ENCODE data around the gene MAMDC2. TPM values are rescaled to one million over a fixed set of nuclear protein-coding genes. Genes with fewer than 3 reads are reported as not detected.

Gene MAMDC2
- polyA plus RNA-seq, 1 experiment, result 28.0 TPM

- CTCF ChIA-PET, result no interaction called here
- no peak for TF ChIP-seq CTCF (IDR thresholded peaks at IDR 0.05; ENCODE audit: insufficient read depth, low read depth, low read length)
- POLR2A ChIA-PET, result no interaction called here
- 0 out of 2 replicates have a peak, but pooled peaks cover 2% of the 10 kb centered on the region for H3K36me3 ChIP-seq (ENCODE audit: control insufficient read depth, insufficient read depth, low read length)
- no peaks in the 10 kb centered on the region for H3K27me3 ChIP-seq (ENCODE audit: control insufficient read depth, insufficient read depth, low read length)
- H3K4me3 ChIP-seq (ENCODE audit: low read depth, low read length), result no peak overlapping the region
- DNase-seq (ENCODE audit: low read depth), result no peak
These were observed 61.5 kb downstream of the MAMDC2 start for GRCh38 chr9:70105147-70105546.

DNA sequence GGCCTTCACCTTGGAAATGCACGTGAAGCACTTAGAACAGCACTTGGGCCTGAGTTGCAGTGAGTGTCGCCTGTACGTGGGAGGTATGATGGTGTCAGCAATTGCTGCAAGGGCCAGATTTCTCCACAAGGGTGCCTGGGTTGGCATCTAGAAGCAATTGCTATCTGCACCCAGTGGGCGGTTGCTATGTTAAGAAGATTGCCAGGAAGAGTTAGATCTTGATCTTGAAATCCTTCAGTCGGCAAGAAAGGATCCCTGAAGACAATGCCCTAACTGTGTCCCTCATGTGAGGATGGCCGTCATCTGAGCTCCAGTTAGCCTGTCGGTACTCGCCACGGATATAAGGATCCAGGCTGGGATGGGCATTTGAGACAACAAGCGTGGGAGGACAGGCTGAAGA is 62.9 kb downstream of the MAMDC2 start:
- POLR2A ChIA-PET, result no interaction called here
- DNase-seq (ENCODE audit: low read depth), result no peak
- Histone ChIP-seq H3K4me3 (ENCODE audit: low read depth, low read length) (no peak overlapping the region), H3K36me3 (ENCODE audit: control insufficient read depth, insufficient read depth, low read length) (0 out of 2 replicates have a peak, but pooled peaks cover 2% of the 10 kb centered on the region), H3K27me3 (ENCODE audit: control insufficient read depth, insufficient read depth, low read length) (no peaks in the 10 kb centered on the region)
- CTCF ChIA-PET, result no interaction called here
- no peak for TF ChIP-seq CTCF (IDR thresholded peaks at IDR 0.05; ENCODE audit: insufficient read depth, low read depth, low read length)

GRCh38 chr9:70107558-70107957 is 63.9 kb downstream of the MAMDC2 start:
- TF ChIP-seq CTCF (IDR thresholded peaks at IDR 0.05; ENCODE audit: insufficient read depth, low read depth, low read length), result no peak
- ChIA-PET CTCF (interaction anchor here (1.0 to 9.2 kb wide), 3 partner anchors 22 to 137 kb away, joined by 3 to 130 read pairs (median 4); no protein-coding TSS in a partner anchor), POLR2A (no interaction called here)
- Histone ChIP-seq H3K36me3 (ENCODE audit: control insufficient read depth, insufficient read depth, low read length) (0 out of 2 replicates have a peak, but pooled peaks cover 2% of the 10 kb centered on the region), H3K27me3 (ENCODE audit: control insufficient read depth, insufficient read depth, low read length) (no peaks in the 10 kb centered on the region), H3K4me3 (ENCODE audit: low read depth, low read length) (no peak overlapping the region)
- no peak for DNase-seq (ENCODE audit: low read depth)

GRCh38 chr9:70108181-70108580 is 64.5 kb downstream of the MAMDC2 start:
- no peak for DNase-seq (ENCODE audit: low read depth)
- POLR2A ChIA-PET, result no interaction called here
- no peaks in the 10 kb centered on the region for H3K27me3 ChIP-seq (ENCODE audit: control insufficient read depth, insufficient read depth, low read length)
- H3K36me3 ChIP-seq (ENCODE audit: control insufficient read depth, insufficient read depth, low read length), result 0 out of 2 replicates have a peak, but pooled peaks cover 2% of the 10 kb centered on the region
- CTCF ChIA-PET, result interaction anchor here (0.5 to 9.2 kb wide), 6 partner anchors 14 to 972 kb away, joined by 3 to 130 read pairs (median 4); no protein-coding TSS in a partner anchor
- TF ChIP-seq CTCF (IDR thresholded peaks at IDR 0.05; ENCODE audit: insufficient read depth, low read depth, low read length), result no peak
- no peak overlapping the region for H3K4me3 ChIP-seq (ENCODE audit: low read depth, low read length)

GRCh38 chr9:70110194-70111041 is 66.8 kb downstream of the MAMDC2 start:
- Histone ChIP-seq H3K4me3 (ENCODE audit: low read depth, low read length) (no peak overlapping the region), H3K36me3 (ENCODE audit: control insufficient read depth, insufficient read depth, low read length) (0 out of 2 replicates have a peak, but pooled peaks cover 2% of the 10 kb centered on the region), H3K27me3 (ENCODE audit: control insufficient read depth, insufficient read depth, low read length) (no peaks in the 10 kb centered on the region)
- ChIA-PET POLR2A (interaction anchor here (0.5 to 0.6 kb wide), 2 partner anchors 134 to 142 kb away, joined by 9 to 17 read pairs; no protein-coding TSS in a partner anchor), CTCF (interaction anchor here (0.5 to 9.2 kb wide), 44 partner anchors 9 to 1738 kb away, joined by 3 to 130 read pairs (median 4); partner anchors contain the start of gene MAMDC2)
- no peak for TF ChIP-seq CTCF (IDR thresholded peaks at IDR 0.05; ENCODE audit: insufficient read depth, low read depth, low read length)
- no peak for DNase-seq (ENCODE audit: low read depth)

Measured in BJ (cell line).